Fibroblast of lung (primary cell): ENCODE results near the gene OR2D2.

Experiments used
- CTCF ChIP-seq, 2 donors: IDR thresholded peaks in 1 of 2; conservative IDR thresholded peaks in 1 of 2; 1 replicate in 1 of 2; 2 replicates in 1 of 2; pipeline ENCODE4 v1.5.1; 2011 to 2012; ENCODE audit warnings: low read length in 2 of 2, control low read depth in 1 of 2, inconsistent platforms in 1 of 2, low read depth in 1 of 2, mild to moderate bottlenecking in 1 of 2
- EZH2 ChIP-seq: IDR thresholded peaks from 2 replicates; pipeline ENCODE4 v1.5.1; 2012; ENCODE audit warnings: low read length, control low read depth, mild to moderate bottlenecking; ENCODE audit errors: missing control alignments

GRCh38 chr11:6931146-6931713 lies 38.9 kb upstream of the OR2D2 start:
- TF ChIP-seq CTCF (conservative IDR thresholded peaks at IDR 0.05 in 1 of 2, IDR thresholded peaks at IDR 0.05 in 1 of 2; ENCODE audit: low read depth in 1 of 2, low read length in 2 of 2) (no peak), EZH2 (no peak)
